Body of pancreas (tissue), 4 donors: ENCODE data around the gene COL5A1.

ENCODE experiments used
- POLR2A ChIP-seq, 3 donors: fragments of 450-650 bp; IDR thresholded peaks; one replicate each; pipeline ENCODE4 v1.6.1; 2016; ENCODE audit warnings: antibody characterized with exemption in 3 of 3, mild to moderate bottlenecking in 2 of 3
- TF ChIP-seq, protein P1 (sequence below), 7 experiments: fragments of 450-650 bp in 4 of 7; fragments of 200-600 bp in 3 of 7; sonication (generic) in 3 of 7; IDR thresholded peaks; one replicate each; pipeline ENCODE4 v1.5.1; 2016 to 2019; ENCODE audit warnings: antibody characterized with exemption in 7 of 7

DNA sequence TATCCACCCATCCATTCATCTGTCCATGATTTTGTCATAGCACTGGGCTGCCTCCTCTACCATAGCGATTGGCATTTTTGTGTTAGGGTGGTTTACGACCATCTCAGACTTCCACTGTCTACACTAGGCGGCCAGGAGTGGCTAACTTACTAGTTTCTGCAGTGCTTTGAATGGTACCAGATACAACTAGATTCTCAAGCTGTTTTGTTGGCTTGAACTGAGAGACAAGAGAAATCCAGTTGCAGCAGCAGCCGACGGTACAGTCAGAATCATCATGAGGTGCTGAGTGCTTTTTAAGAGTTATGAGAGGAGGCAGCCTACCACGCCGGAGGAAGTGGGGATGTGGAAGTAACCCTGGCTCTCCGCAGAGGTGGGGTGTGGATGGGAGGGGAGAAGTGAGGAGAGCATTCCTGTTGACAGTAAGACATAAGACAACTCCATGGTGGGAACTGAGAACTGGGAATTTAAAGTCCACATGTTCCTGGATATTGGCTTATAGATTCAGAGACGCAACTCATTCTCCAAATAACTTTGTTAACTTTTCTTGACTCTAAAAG is 27.9 kb downstream of the COL5A1 start:
- TF ChIP-seq, protein P1, sequence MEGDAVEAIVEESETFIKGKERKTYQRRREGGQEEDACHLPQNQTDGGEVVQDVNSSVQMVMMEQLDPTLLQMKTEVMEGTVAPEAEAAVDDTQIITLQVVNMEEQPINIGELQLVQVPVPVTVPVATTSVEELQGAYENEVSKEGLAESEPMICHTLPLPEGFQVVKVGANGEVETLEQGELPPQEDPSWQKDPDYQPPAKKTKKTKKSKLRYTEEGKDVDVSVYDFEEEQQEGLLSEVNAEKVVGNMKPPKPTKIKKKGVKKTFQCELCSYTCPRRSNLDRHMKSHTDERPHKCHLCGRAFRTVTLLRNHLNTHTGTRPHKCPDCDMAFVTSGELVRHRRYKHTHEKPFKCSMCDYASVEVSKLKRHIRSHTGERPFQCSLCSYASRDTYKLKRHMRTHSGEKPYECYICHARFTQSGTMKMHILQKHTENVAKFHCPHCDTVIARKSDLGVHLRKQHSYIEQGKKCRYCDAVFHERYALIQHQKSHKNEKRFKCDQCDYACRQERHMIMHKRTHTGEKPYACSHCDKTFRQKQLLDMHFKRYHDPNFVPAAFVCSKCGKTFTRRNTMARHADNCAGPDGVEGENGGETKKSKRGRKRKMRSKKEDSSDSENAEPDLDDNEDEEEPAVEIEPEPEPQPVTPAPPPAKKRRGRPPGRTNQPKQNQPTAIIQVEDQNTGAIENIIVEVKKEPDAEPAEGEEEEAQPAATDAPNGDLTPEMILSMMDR (IDR thresholded peaks at IDR 0.05) = no peak
- TF ChIP-seq POLR2A (IDR thresholded peaks at IDR 0.05) = no peak
